ENCODE measurements around the gene NBEA.

The NBEA gene

GRCh38 chr13:35278917-35279316 is 336.8 kb downstream of the NBEA start:
- FAIRE-seq = no peak
- no peak for DNase-seq (ENCODE audit: insufficient read length, low spot score)
- TF ChIP-seq POLR2A (IDR thresholded peaks at IDR 0.05; ENCODE audit: low read depth, low read length) = no peak

- DNase-seq (ENCODE audit: insufficient read length, low spot score) = no peak
- FAIRE-seq = no peak
- no peak for TF ChIP-seq POLR2A (IDR thresholded peaks at IDR 0.05; ENCODE audit: low read depth, low read length)
Measured at GRCh38 chr13:35279500-35279899, 337.4 kb downstream of the NBEA start.

GRCh38 chr13:35283856-35284255 is 341.8 kb downstream of the NBEA start:
- FAIRE-seq (no peak), DNase-seq (ENCODE audit: insufficient read length, low spot score) (no peak)
- TF ChIP-seq POLR2A (IDR thresholded peaks at IDR 0.05; ENCODE audit: low read depth, low read length) = no peak

GRCh38 chr13:35285677-35286076 is 343.6 kb downstream of the NBEA start:
- TF ChIP-seq POLR2A (IDR thresholded peaks at IDR 0.05; ENCODE audit: low read depth, low read length) = no peak
- DNase-seq (ENCODE audit: insufficient read length, low spot score) (no peak), FAIRE-seq (no peak)

- FAIRE-seq (no peak), DNase-seq (ENCODE audit: insufficient read length, low spot score) (no peak)
- no peak for TF ChIP-seq POLR2A (IDR thresholded peaks at IDR 0.05; ENCODE audit: low read depth, low read length)
Measured at GRCh38 chr13:35292329-35292728, 350.3 kb downstream of the NBEA start.

GRCh38 chr13:35293579-35294226 is 351.6 kb downstream of the NBEA start:
- no peak for TF ChIP-seq POLR2A (IDR thresholded peaks at IDR 0.05; ENCODE audit: low read depth, low read length)
- FAIRE-seq = no peak
- DNase-seq (ENCODE audit: insufficient read length, low spot score) = no peak

- FAIRE-seq = no peak
- no peak for TF ChIP-seq POLR2A (IDR thresholded peaks at IDR 0.05; ENCODE audit: low read depth, low read length)
- DNase-seq (ENCODE audit: insufficient read length, low spot score) = no peak
Measured at GRCh38 chr13:35309706-35310105, 367.6 kb downstream of the NBEA start.

- DNase-seq (ENCODE audit: insufficient read length, low spot score) (no peak), FAIRE-seq (no peak)
- no peak for TF ChIP-seq POLR2A (IDR thresholded peaks at IDR 0.05; ENCODE audit: low read depth, low read length)
Measured at GRCh38 chr13:35332134-35332533, 390.1 kb downstream of the NBEA start.

GRCh38 chr13:35333157-35333556 is 391.1 kb downstream of the NBEA start:
- TF ChIP-seq POLR2A (IDR thresholded peaks at IDR 0.05; ENCODE audit: low read depth, low read length) = no peak
- FAIRE-seq = no peak
- no peak for DNase-seq (ENCODE audit: insufficient read length, low spot score)

- no peak for TF ChIP-seq POLR2A (IDR thresholded peaks at IDR 0.05; ENCODE audit: low read depth, low read length)
- DNase-seq (ENCODE audit: insufficient read length, low spot score) = no peak
- FAIRE-seq = no peak
Measured at GRCh38 chr13:35342440-35342839, 400.4 kb downstream of the NBEA start.

- no peak for FAIRE-seq
- DNase-seq (ENCODE audit: insufficient read length, low spot score) = no peak
- no peak for TF ChIP-seq POLR2A (IDR thresholded peaks at IDR 0.05; ENCODE audit: low read depth, low read length)
Measured at GRCh38 chr13:35343417-35343816, 401.3 kb downstream of the NBEA start.

- TF ChIP-seq POLR2A (IDR thresholded peaks at IDR 0.05; ENCODE audit: low read depth, low read length) = no peak
- DNase-seq (ENCODE audit: insufficient read length, low spot score) = no peak
- no peak for FAIRE-seq
Measured at GRCh38 chr13:35345992-35346391, 403.9 kb downstream of the NBEA start.

- FAIRE-seq = no peak
- DNase-seq (ENCODE audit: insufficient read length, low spot score) = no peak
- TF ChIP-seq POLR2A (IDR thresholded peaks at IDR 0.05; ENCODE audit: low read depth, low read length) = no peak
Measured at GRCh38 chr13:35346494-35346893, 404.4 kb downstream of the NBEA start.

- no peak for TF ChIP-seq POLR2A (IDR thresholded peaks at IDR 0.05; ENCODE audit: low read depth, low read length)
- FAIRE-seq (no peak), DNase-seq (ENCODE audit: insufficient read length, low spot score) (no peak)
Measured at GRCh38 chr13:35347679-35348205, 405.7 kb downstream of the NBEA start.

- FAIRE-seq (no peak), DNase-seq (ENCODE audit: insufficient read length, low spot score) (no peak)
- TF ChIP-seq POLR2A (IDR thresholded peaks at IDR 0.05; ENCODE audit: low read depth, low read length) = no peak
Measured at GRCh38 chr13:35349052-35349451, 407.0 kb downstream of the NBEA start.

Data from H54 (cell line).